Panc1 (cell line): ENCODE results near the gene STX2. TPM values are rescaled to one million over a fixed set of nuclear protein-coding genes. Genes with fewer than 3 reads are reported as not detected.

ENCODE experiments used
- ATAC-seq: fragments of 200-7000 bp; cut with Tn5 transposase; 2 replicates; pipeline ENCODE4 v1.9.1; 2020; ENCODE audit warnings: mild to moderate bottlenecking, moderate library complexity
- BruUV-seq: library from RNA; stranded (reverse); fragments of 400-500 nt; replicated peaks from 2 replicates; lab custom pipeline; 2021; lab: Mats Ljungman, UMichigan
- CTCF ChIA-PET: fragments of 300-600 bp; sonication (Branson Sonifier 250); formaldehyde crosslinking; loops from one replicate; lab custom pipeline; 2022; ENCODE audit warnings: antibody characterized with exemption; lab: Charles Lee
- POLR2A ChIA-PET: fragments of 300-600 bp; sonication (Branson Sonifier 250); formaldehyde crosslinking; loops from one replicate; lab custom pipeline; 2022; ENCODE audit warnings: antibody characterized with exemption; lab: Charles Lee
- DNase-seq: peaks from one replicate; pipeline ENCODE4 v3.0.0-alpha.2; 2010; ENCODE audit warnings: low read depth, low spot score
- H3K27ac ChIP-seq: 2 replicates; pipeline ENCODE4 v1.5.1; 2011; ENCODE audit warnings: mild to moderate bottlenecking, low read length, inconsistent platforms
- H3K27me3 ChIP-seq: fragments of 200-500 bp; sonication (Bioruptor generic); 2 replicates; pipeline ENCODE4 v1.6.0; 2014; ENCODE audit warnings: low read length, inconsistent platforms; ENCODE audit not compliant: control insufficient read depth, insufficient read depth
- H3K36me3 ChIP-seq: fragments of 200-500 bp; sonication (Bioruptor generic); 2 replicates; pipeline ENCODE4 v1.5.1; 2014; ENCODE audit warnings: inconsistent platforms, mild to moderate bottlenecking, low read length, moderate library complexity; ENCODE audit not compliant: control insufficient read depth, insufficient read depth
- H3K4me1 ChIP-seq: 2 replicates; pipeline ENCODE4 v1.5.1; 2011; ENCODE audit warnings: inconsistent platforms, mild to moderate bottlenecking, low read length, moderate library complexity; ENCODE audit not compliant: control insufficient read depth, insufficient read depth
- H3K4me3 ChIP-seq, 2 experiments: 2 replicates each; pipeline ENCODE4 v1.5.1; 2011 to 2012; ENCODE audit warnings: low read depth in 2 of 2, low read length in 2 of 2, mild to moderate bottlenecking in 2 of 2, inconsistent platforms in 1 of 2, moderate library complexity in 1 of 2
- H3K9me3 ChIP-seq: fragments of 200-500 bp; sonication (Bioruptor generic); 2 replicates; pipeline ENCODE4 v1.5.1; 2014; ENCODE audit warnings: low read depth, mild to moderate bottlenecking, inconsistent platforms, low read length, moderate library complexity; ENCODE audit not compliant: control insufficient read depth, insufficient read depth
- CTCF ChIP-seq: fragments of 450-650 bp; IDR thresholded peaks from 2 replicates; pipeline ENCODE4 v1.5.1; 2017; ENCODE audit warnings: mild to moderate bottlenecking
- POLR2AphosphoS5 ChIP-seq: IDR thresholded peaks from 2 replicates; pipeline ENCODE4 v1.6.1; 2012; ENCODE audit warnings: mild to moderate bottlenecking, low read depth, low read length, moderate library complexity
- REST ChIP-seq, 2 experiments: IDR thresholded peaks; 2 replicates each; pipeline ENCODE4 v1.6.1; 2011 to 2012; ENCODE audit warnings: low read depth in 2 of 2, control low read depth in 1 of 2, low read length in 1 of 2, mild to moderate bottlenecking in 1 of 2, moderate library complexity in 1 of 2; ENCODE audit not compliant: insufficient read depth in 1 of 2
- SIN3A ChIP-seq: IDR thresholded peaks from 2 replicates; pipeline ENCODE4 v1.6.1; 2012; ENCODE audit warnings: low read depth, mild to moderate bottlenecking, low read length, moderate library complexity, borderline replicate concordance; ENCODE audit not compliant: insufficient read depth
- TCF7L2 ChIP-seq: IDR thresholded peaks from 2 replicates; pipeline ENCODE4 v1.6.1; 2011; ENCODE audit warnings: mild to moderate bottlenecking, low read depth, low read length, inconsistent platforms
- in situ Hi-C: cut with HindIII; loops from 2 replicates; pipeline ENCODE4 v1.10.0; 2016; ENCODE audit warnings: low sequenced_read_pairs, low pct_unique_long_range_greater_than_20kb
- intact Hi-C: fragments of 100-400 bp; cut with micrococcal nuclease; formaldehyde crosslinking; loops from one replicate; pipeline ENCODE4 v1.10.0; 2022; ENCODE audit not compliant: unreplicated experiment
- total RNA-seq: library from RNA; stranded (reverse); gene quantifications from one replicate; pipeline ENCODE4 v1.2.1, GENCODE V29; 2021; ENCODE audit not compliant: unreplicated experiment

The STX2 gene
- total RNA-seq, 1 experiment from 2014 or later, result 34.0 TPM

- CTCF ChIA-PET, result interaction anchor here (0.6 kb wide), 2 partner anchors 116 to 326 kb away, joined by 3 read pairs; no protein-coding TSS in a partner anchor
- no peaks in the 10 kb centered on the region for H3K27me3 ChIP-seq
- no peak overlapping the region for H3K4me3 ChIP-seq
- no peak for TF ChIP-seq REST (IDR thresholded peaks at IDR 0.05; ENCODE audit: insufficient read depth in 1 of 2, low read depth in 2 of 2, low read length in 1 of 2)
- H3K9me3 ChIP-seq, result no peaks in the 10 kb centered on the region
- intact Hi-C loops, result loop anchor here (2.0 to 5.0 kb wide), 2 partner anchors 57 to 416 kb away; no protein-coding TSS in a partner anchor
- POLR2A ChIA-PET, result interaction anchor here (0.6 kb wide), 1 partner anchor 55 kb away, joined by 5 read pairs; no protein-coding TSS in a partner anchor
- in situ Hi-C loops, result no loop called here
- no peaks in the 10 kb centered on the region for H3K4me1 ChIP-seq
- H3K27ac ChIP-seq, result no peak overlapping the region
- no peak for DNase-seq
- no peak for ATAC-seq
- BruUV-seq, result no TSS peak
- H3K36me3 ChIP-seq, result 0 out of 2 replicates have a peak, but pooled peaks cover 8% of the 10 kb centered on the region
Measured at GRCh38 chr12:130817804-130818203, 21.2 kb downstream of the STX2 start.

- Histone ChIP-seq H3K27me3 (no peaks in the 10 kb centered on the region), H3K27ac (no peak overlapping the region), H3K9me3 (no peaks in the 10 kb centered on the region), H3K4me3 (no peak overlapping the region), H3K36me3 (0 out of 2 replicates have a peak, but pooled peaks cover 11% of the 10 kb centered on the region), H3K4me1 (no peaks in the 10 kb centered on the region)
- ChIA-PET CTCF (no interaction called here), POLR2A (no interaction called here)
- no peak for ATAC-seq
- in situ Hi-C loops (no loop called here), intact Hi-C loops (loop anchor here (5.0 kb wide), 1 partner anchor 414 kb away; no protein-coding TSS in a partner anchor)
- TF ChIP-seq CTCF (no peak), POLR2AphosphoS5 (no peak), REST (IDR thresholded peaks at IDR 0.05; ENCODE audit: insufficient read depth in 1 of 2, low read depth in 2 of 2, low read length in 1 of 2) (no peak), TCF7L2 (no peak), SIN3A (no peak)
- no peak for DNase-seq
- BruUV-seq, result no TSS peak
Measured at GRCh38 chr12:130816097-130816496, 23.0 kb downstream of the STX2 start.
